ENCODE measurements around the gene GCSH. TPM values are rescaled to one million over a fixed set of nuclear protein-coding genes. Genes with fewer than 3 reads are reported as not detected.

Gene GCSH
- total RNA-seq, 4 donors from 2014 or later = 5.6 to 13.0 (median 8.9) TPM; not detected in 1

DNA sequence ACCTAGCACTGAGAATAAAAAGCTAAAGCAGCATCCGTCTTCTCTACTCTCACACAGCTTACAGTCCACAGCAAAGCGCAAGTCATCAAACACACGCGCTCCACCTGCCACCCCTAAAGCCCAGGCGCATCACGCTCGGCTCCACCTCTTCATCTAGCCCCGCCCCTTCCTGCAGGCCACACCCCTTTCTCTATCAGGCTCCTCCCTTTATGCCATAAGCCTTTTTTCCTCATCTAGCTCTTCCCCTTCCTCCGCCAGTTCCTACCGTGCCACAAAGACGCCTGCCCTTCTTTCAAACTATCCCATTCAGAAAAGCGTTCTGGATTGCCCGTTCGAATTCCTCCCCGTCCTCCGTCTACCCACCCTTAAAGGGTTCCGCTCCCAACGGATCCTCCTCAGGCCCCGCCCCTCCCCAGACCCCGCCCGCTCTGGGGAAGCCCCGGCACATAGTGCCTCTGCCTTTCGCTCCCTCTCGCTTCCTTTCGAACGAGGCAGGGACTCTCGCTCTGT is 19.6 kb downstream of the GCSH start:
- WGBS, 2 donors (ENCODE audit: low coverage in 1 of 2) = 0 to 4% methylated on average over 5 to 23 of the region's 27 CpGs
- Histone ChIP-seq H3K9me3 (no peaks in the 10 kb centered on the region), H3K27ac (peak overlapping the region; percentile 92 to 97 (median 95)), H3K4me1 (peaks cover 0 to 10% (median 5%) of the 10 kb centered on the region in 4 donors), H3K4me3 (peak overlapping the region; percentile 48 to 76 (median 66)), H3K36me3 (no peaks in the 10 kb centered on the region), H3K27me3 (no peaks in the 10 kb centered on the region)
- in situ Hi-C loops (cut with MboI; ENCODE audit: low pct_ligation_motif_present in 1 of 4, low pct_unique_long_range_greater_than_20kb in 1 of 4, low sequenced_read_pairs in 3 of 4) = no loop called here
- TF ChIP-seq POLR2AphosphoS5 (IDR thresholded peaks at IDR 0.05) (no peak), EP300 (IDR thresholded peaks at IDR 0.05; ENCODE audit: low read depth) (no peak), POLR2A (IDR thresholded peaks at IDR 0.05) (no peak)
- TF ChIP-seq, protein P1, sequence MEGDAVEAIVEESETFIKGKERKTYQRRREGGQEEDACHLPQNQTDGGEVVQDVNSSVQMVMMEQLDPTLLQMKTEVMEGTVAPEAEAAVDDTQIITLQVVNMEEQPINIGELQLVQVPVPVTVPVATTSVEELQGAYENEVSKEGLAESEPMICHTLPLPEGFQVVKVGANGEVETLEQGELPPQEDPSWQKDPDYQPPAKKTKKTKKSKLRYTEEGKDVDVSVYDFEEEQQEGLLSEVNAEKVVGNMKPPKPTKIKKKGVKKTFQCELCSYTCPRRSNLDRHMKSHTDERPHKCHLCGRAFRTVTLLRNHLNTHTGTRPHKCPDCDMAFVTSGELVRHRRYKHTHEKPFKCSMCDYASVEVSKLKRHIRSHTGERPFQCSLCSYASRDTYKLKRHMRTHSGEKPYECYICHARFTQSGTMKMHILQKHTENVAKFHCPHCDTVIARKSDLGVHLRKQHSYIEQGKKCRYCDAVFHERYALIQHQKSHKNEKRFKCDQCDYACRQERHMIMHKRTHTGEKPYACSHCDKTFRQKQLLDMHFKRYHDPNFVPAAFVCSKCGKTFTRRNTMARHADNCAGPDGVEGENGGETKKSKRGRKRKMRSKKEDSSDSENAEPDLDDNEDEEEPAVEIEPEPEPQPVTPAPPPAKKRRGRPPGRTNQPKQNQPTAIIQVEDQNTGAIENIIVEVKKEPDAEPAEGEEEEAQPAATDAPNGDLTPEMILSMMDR (IDR thresholded peaks at IDR 0.05) = no peak
- peak; percentile 93 for DNase-seq
- intact Hi-C loops (cut with DNase I; ENCODE audit: low total_unique reads) = loop anchor here (5.0 kb wide), 1 partner anchor 39 kb away; the partner anchor contains the start of gene ATMIN

DNA sequence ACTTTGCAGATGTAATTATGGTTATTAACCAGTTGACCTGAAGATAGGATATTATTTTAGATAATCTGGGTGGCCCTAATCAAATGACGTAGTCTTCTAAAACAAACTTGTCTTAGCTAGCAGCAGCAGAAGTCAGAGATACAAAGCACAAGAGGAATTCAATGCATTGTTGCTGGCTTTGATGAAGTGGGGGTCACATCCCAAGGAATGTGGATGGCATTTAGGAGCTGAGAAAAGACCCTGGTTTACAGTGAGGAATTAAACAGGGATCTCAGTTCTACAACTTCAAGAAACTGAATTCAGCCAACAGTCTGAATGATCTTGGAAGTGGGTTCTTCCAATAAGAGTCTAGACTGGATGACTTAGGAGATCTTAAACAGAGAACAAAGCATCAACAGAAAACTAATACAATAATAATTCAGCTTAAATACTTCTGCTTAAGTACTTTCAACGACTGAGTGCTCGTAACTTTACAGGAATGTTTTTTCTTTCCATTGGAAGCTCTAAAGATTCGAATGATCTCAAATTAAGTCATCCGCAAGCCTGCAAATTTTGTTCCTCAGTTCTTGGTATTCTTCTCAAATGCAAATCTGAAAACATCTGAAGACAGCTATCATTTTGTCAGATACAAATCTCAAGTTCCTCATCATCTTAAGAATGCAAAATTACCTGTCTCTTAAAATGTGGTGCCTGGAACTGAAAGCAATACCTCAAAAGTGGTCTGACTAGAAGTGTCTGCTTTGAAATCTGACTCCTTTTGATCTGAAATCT is 22.4 kb downstream of the GCSH start:
- Histone ChIP-seq H3K27me3 (no peaks in the 10 kb centered on the region), H3K36me3 (no peaks in the 10 kb centered on the region), H3K9me3 (no peaks in the 10 kb centered on the region), H3K4me1 (peaks cover 0 to 10% (median 5%) of the 10 kb centered on the region in 4 donors), H3K4me3 (no peak overlapping the region), H3K27ac (no peak overlapping the region)
- no peak for DNase-seq
- in situ Hi-C loops (cut with MboI; ENCODE audit: low pct_ligation_motif_present in 1 of 4, low pct_unique_long_range_greater_than_20kb in 1 of 4, low sequenced_read_pairs in 3 of 4) = no loop called here
- WGBS, 2 donors (ENCODE audit: low coverage in 1 of 2) = 54 to 69% methylated on average over 5 of the region's 5 CpGs
- intact Hi-C loops (cut with DNase I; ENCODE audit: low total_unique reads) = no loop called here
- no peak for TF ChIP-seq EP300 (IDR thresholded peaks at IDR 0.05; ENCODE audit: low read depth)

DNA sequence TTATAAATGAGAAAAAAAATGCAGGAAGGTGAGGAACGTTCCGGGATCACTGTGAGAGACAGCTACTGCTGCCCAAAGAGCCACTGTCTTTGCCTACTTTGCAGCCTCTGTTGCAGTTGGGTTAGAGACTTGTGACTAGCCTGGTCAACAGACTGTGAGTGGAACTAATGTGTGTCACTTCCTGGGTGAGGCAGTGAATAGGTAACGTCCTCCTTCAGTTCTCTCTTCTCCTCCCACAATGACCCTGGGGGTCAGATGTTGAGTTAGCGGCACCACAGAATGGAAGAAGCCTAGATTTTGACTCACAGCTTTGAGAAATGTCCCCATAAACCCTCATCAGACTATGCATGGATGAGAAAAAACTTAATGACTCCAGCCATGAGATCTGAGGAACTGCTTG is 24.4 kb downstream of the GCSH start:
- H3K27me3 ChIP-seq = no peaks in the 10 kb centered on the region
- WGBS, 2 donors (ENCODE audit: low coverage in 1 of 2) = 77 to 83% methylated on average over 4 of the region's 4 CpGs
- no peak for TF ChIP-seq POLR2AphosphoS5 (IDR thresholded peaks at IDR 0.05)
- TF ChIP-seq EP300 (IDR thresholded peaks at IDR 0.05; ENCODE audit: low read depth) = no peak
- in situ Hi-C loops (cut with MboI; ENCODE audit: low pct_ligation_motif_present in 1 of 4, low pct_unique_long_range_greater_than_20kb in 1 of 4, low sequenced_read_pairs in 3 of 4) = no loop called here
- intact Hi-C loops (cut with DNase I; ENCODE audit: low total_unique reads) = no loop called here
- H3K36me3 ChIP-seq = no peaks in the 10 kb centered on the region
- no peak overlapping the region for H3K27ac ChIP-seq
- DNase-seq = no peak
- peaks cover 0 to 5% (median 0%) of the 10 kb centered on the region in 4 donors for H3K4me1 ChIP-seq
- H3K9me3 ChIP-seq = no peaks in the 10 kb centered on the region
- no peak overlapping the region for H3K4me3 ChIP-seq

DNA sequence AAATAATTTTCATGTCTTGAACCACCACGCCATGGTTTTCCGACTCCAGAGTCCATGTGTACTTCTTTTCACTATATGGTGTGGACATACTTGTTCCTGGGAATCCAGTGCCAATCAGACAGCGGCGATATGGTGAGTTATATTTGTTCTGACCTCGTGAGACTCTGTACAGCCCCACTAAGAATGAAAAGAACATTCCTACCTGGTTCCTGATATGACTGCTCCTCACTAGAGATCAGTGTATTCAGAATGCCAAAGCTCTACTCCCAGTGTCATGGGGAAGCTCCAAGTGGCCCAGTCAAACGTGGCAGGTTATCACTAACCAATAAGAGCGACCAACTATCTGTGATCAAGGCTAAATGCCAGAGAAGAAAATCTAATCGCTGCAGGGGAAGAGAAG is 25.2 kb downstream of the GCSH start:
- WGBS, 2 donors (ENCODE audit: low coverage in 1 of 2) = 77 to 100% methylated on average over 2 to 8 of the region's 8 CpGs

DNA sequence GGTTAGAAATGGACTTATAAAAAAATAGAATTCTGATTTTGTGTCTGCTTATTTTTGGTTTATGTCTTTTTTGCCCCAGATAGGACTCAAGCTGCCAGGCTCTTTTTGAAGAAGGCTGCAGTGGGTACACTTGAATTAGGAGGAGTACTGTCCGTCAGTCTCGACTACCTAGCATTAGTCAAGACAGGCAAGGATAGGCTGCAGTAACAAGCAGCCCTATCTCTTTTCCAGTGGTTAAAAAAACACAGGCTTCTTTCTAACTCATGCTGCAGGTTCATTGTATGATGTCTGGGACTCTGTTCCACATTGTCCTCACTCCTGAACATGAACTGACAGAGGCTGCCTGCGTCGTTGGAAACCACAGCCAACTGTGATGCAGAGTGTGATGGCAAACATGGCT is 27.1 kb downstream of the GCSH start:
- 93 to 96% methylated on average over 4 of the region's 4 CpGs for WGBS, 2 donors (ENCODE audit: low coverage in 1 of 2)
- no peaks in the 10 kb centered on the region for H3K27me3 ChIP-seq
- DNase-seq = no peak
- H3K36me3 ChIP-seq = no peaks in the 10 kb centered on the region
- no peak overlapping the region for H3K4me3 ChIP-seq
- no peaks in the 10 kb centered on the region for H3K4me1 ChIP-seq
- in situ Hi-C loops (cut with MboI; ENCODE audit: low pct_ligation_motif_present in 1 of 4, low pct_unique_long_range_greater_than_20kb in 1 of 4, low sequenced_read_pairs in 3 of 4) = no loop called here
- TF ChIP-seq, protein P1 (IDR thresholded peaks at IDR 0.05) = no peak
- no peak for TF ChIP-seq POLR2AphosphoS5 (IDR thresholded peaks at IDR 0.05)
- TF ChIP-seq POLR2A (IDR thresholded peaks at IDR 0.05) = no peak
- TF ChIP-seq EP300 (IDR thresholded peaks at IDR 0.05; ENCODE audit: low read depth) = no peak
- H3K9me3 ChIP-seq = no peaks in the 10 kb centered on the region
- intact Hi-C loops (cut with DNase I; ENCODE audit: low total_unique reads) = no loop called here
- no peak overlapping the region for H3K27ac ChIP-seq

More for the DNA sequence above, 25.2 kb downstream of the GCSH start:
- Histone ChIP-seq H3K4me1 (peaks cover 0 to under 1% (median 0%) of the 10 kb centered on the region in 4 donors), H3K9me3 (no peaks in the 10 kb centered on the region), H3K27ac (no peak overlapping the region), H3K27me3 (no peaks in the 10 kb centered on the region), H3K4me3 (no peak overlapping the region), H3K36me3 (no peaks in the 10 kb centered on the region)
- TF ChIP-seq POLR2AphosphoS5 (IDR thresholded peaks at IDR 0.05) = no peak
- TF ChIP-seq, protein P1 (IDR thresholded peaks at IDR 0.05) = no peak
- no peak for TF ChIP-seq EP300 (IDR thresholded peaks at IDR 0.05; ENCODE audit: low read depth)
- TF ChIP-seq POLR2A (IDR thresholded peaks at IDR 0.05) = no peak
- no peak for DNase-seq
- intact Hi-C loops (cut with DNase I; ENCODE audit: low total_unique reads) = no loop called here
- in situ Hi-C loops (cut with MboI; ENCODE audit: low pct_ligation_motif_present in 1 of 4, low pct_unique_long_range_greater_than_20kb in 1 of 4, low sequenced_read_pairs in 3 of 4) = no loop called here

Data from transverse colon (tissue), 4 donors.